GM18508 (cell line): ENCODE results near the gene MRGPRX4.

Source experiments
- ATAC-seq: cut with Tn5 transposase; IDR thresholded peaks from one replicate; pipeline ENCODE4 v1.9.1; 2021; ENCODE audit warnings: moderate number of reproducible peaks; ENCODE audit not compliant: insufficient read depth, unreplicated experiment

The MRGPRX4 gene

GRCh38 chr11:18204771-18205170 lies 32.1 kb downstream of the MRGPRX4 start:
- no peak for ATAC-seq

GRCh38 chr11:18209058-18209457 lies 36.4 kb downstream of the MRGPRX4 start:
- ATAC-seq = no peak

- no peak for ATAC-seq
Measured at GRCh38 chr11:18221274-18221876, 48.7 kb downstream of the MRGPRX4 start.

GRCh38 chr11:18222814-18223421 lies 50.3 kb downstream of the MRGPRX4 start:
- no peak for ATAC-seq
